Measurements from ENCODE around the gene ZNF48.
"Not testable (repeated sequence)": the region's sequence is repeated elsewhere in the genome, so short reads cannot be mapped to it uniquely, and the experiment has no call there.

The ZNF48 gene

GRCh38 chr16:30382111-30382881 is 12.9 kb upstream of the ZNF48 start, which contains the start of gene SEPTIN1:
TSS of gene SEPTIN1 (minus strand) at chr16:30382561. CDS start at chr16:30382542, 19 bp downstream.
- no peak for TF ChIP-seq CTCF (conservative IDR thresholded peaks at IDR 0.05; ENCODE audit: low read depth, low read length)
- H3K4me3 ChIP-seq (ENCODE audit: low read depth, low read length): no peak within 1 kb of the TSS
- DNase-seq (ENCODE audit: low read depth): no peak

GRCh38 chr16:30383521-30383920 is 11.7 kb upstream of the ZNF48 start:
- H3K4me3 ChIP-seq (ENCODE audit: low read depth, low read length): no peak overlapping the region
- no peak for DNase-seq (ENCODE audit: low read depth)
- no peak for TF ChIP-seq CTCF (conservative IDR thresholded peaks at IDR 0.05; ENCODE audit: low read depth, low read length)

GRCh38 chr16:30394592-30395154 is 547 bp upstream of the ZNF48 start:
- peak overlapping the region; percentile 78 for H3K4me3 ChIP-seq (ENCODE audit: low read depth, low read length)
- DNase-seq (ENCODE audit: low read depth): peak; percentile 34
- no peak for TF ChIP-seq CTCF (conservative IDR thresholded peaks at IDR 0.05; ENCODE audit: low read depth, low read length)

- peak overlapping the region; percentile 78 for H3K4me3 ChIP-seq (ENCODE audit: low read depth, low read length)
- DNase-seq (ENCODE audit: low read depth): no peak
- TF ChIP-seq CTCF (conservative IDR thresholded peaks at IDR 0.05; ENCODE audit: low read depth, low read length): no peak
Observed at GRCh38 chr16:30395992-30396585, 869 bp downstream of the ZNF48 start.

- H3K4me3 ChIP-seq (ENCODE audit: low read depth, low read length): not testable (repeated sequence)
Observed at GRCh38 chr16:30396627-30397026, 1.4 kb downstream of the ZNF48 start.

GRCh38 chr16:30397056-30397455 is 1.8 kb downstream of the ZNF48 start:
- no peak for TF ChIP-seq CTCF (conservative IDR thresholded peaks at IDR 0.05; ENCODE audit: low read depth, low read length)
- no peak overlapping the region for H3K4me3 ChIP-seq (ENCODE audit: low read depth, low read length)
- DNase-seq (ENCODE audit: low read depth): no peak

More at GRCh38 chr16:30396627-30397026, 1.4 kb downstream of the ZNF48 start:
- not testable (repeated sequence) for DNase-seq (ENCODE audit: low read depth)

- H3K4me3 ChIP-seq (ENCODE audit: low read depth, low read length): no peak overlapping the region
- TF ChIP-seq CTCF (conservative IDR thresholded peaks at IDR 0.05; ENCODE audit: low read depth, low read length): no peak
- DNase-seq (ENCODE audit: low read depth): no peak
Observed at GRCh38 chr16:30397776-30398660, 2.8 kb downstream of the ZNF48 start.
